GM18520 (cell line): ENCODE data around the gene RSPH1.

ENCODE experiments used
- ATAC-seq: cut with Tn5 transposase; IDR thresholded peaks from one replicate; pipeline ENCODE4 v1.9.1; 2021; ENCODE audit not compliant: unreplicated experiment

Gene RSPH1

GRCh38 chr21:42496120-42496838 is at the start of gene RSPH1:
Gene RSPH1 (minus strand): TSS chr21:42496224. CDS start chr21:42496186, 38 bp downstream.
- ATAC-seq = peak; percentile 99

- ATAC-seq = no peak
These were observed 49.7 kb upstream of the RSPH1 start for GRCh38 chr21:42545745-42546144.

- no peak for ATAC-seq
These were observed 49.3 kb upstream of the RSPH1 start for GRCh38 chr21:42545317-42545716.

- ATAC-seq = no peak
These were observed 48.5 kb upstream of the RSPH1 start for GRCh38 chr21:42544544-42544943.

GRCh38 chr21:42543106-42543847 is 47.3 kb upstream of the RSPH1 start:
- ATAC-seq = no peak

- ATAC-seq = no peak
These were observed 46.6 kb upstream of the RSPH1 start for GRCh38 chr21:42542596-42542995.

- ATAC-seq = no peak
These were observed 46.2 kb upstream of the RSPH1 start for GRCh38 chr21:42542196-42542595.

GRCh38 chr21:42541618-42542017 is 45.6 kb upstream of the RSPH1 start:
- no peak for ATAC-seq

- ATAC-seq = no peak
These were observed 45.1 kb upstream of the RSPH1 start for GRCh38 chr21:42541174-42541573.

- ATAC-seq = no peak
These were observed 44.4 kb upstream of the RSPH1 start for GRCh38 chr21:42540396-42540795.

- ATAC-seq = no peak
These were observed 43.9 kb upstream of the RSPH1 start for GRCh38 chr21:42539931-42540343.

- ATAC-seq = no peak
These were observed 43.3 kb upstream of the RSPH1 start for GRCh38 chr21:42539342-42539741.

GRCh38 chr21:42538479-42539275 is 42.7 kb upstream of the RSPH1 start:
- ATAC-seq = no peak

- no peak for ATAC-seq
These were observed 41.2 kb upstream of the RSPH1 start for GRCh38 chr21:42537106-42537742.

- no peak for ATAC-seq
These were observed 40.6 kb upstream of the RSPH1 start for GRCh38 chr21:42536601-42537000.

GRCh38 chr21:42535602-42536171 is 39.7 kb upstream of the RSPH1 start:
- peak; percentile 47 for ATAC-seq

- ATAC-seq = no peak
These were observed 38.7 kb upstream of the RSPH1 start for GRCh38 chr21:42534421-42535378.

GRCh38 chr21:42533963-42534355 is 37.9 kb upstream of the RSPH1 start:
- ATAC-seq = no peak

- ATAC-seq = no peak
These were observed 37.4 kb upstream of the RSPH1 start for GRCh38 chr21:42533306-42533962.
